Measurements from ENCODE around the gene CALD1. TPM values are rescaled to one million over a fixed set of nuclear protein-coding genes. Genes with fewer than 3 reads are reported as not detected.

CALD1 gene
- total RNA-seq, 1 donor, result 3,507 TPM

DNA sequence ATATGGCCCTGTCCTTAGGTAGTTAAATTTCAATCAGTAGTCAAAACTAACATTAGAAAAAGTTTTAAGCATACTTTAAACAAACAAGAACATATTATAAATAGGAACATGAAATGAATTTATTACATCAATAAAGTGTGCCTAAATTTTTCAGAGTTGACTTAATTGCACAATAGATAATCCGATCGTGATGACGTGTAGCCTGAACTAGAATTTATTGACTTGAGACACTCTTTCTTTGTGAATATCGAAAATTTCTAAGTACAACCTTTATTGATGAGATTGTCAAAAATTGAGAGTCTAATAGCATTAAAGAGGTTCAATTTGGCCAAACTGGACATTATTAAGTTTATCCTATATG, 56.0 kb downstream of the CALD1 start:
- H3K4me3 ChIP-seq (ENCODE audit: low read depth, low read length), result no peak overlapping the region
- TF ChIP-seq, protein P1, sequence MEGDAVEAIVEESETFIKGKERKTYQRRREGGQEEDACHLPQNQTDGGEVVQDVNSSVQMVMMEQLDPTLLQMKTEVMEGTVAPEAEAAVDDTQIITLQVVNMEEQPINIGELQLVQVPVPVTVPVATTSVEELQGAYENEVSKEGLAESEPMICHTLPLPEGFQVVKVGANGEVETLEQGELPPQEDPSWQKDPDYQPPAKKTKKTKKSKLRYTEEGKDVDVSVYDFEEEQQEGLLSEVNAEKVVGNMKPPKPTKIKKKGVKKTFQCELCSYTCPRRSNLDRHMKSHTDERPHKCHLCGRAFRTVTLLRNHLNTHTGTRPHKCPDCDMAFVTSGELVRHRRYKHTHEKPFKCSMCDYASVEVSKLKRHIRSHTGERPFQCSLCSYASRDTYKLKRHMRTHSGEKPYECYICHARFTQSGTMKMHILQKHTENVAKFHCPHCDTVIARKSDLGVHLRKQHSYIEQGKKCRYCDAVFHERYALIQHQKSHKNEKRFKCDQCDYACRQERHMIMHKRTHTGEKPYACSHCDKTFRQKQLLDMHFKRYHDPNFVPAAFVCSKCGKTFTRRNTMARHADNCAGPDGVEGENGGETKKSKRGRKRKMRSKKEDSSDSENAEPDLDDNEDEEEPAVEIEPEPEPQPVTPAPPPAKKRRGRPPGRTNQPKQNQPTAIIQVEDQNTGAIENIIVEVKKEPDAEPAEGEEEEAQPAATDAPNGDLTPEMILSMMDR (IDR thresholded peaks at IDR 0.05; ENCODE audit: insufficient read depth, low read depth, low read length), result no peak
- DNase-seq (ENCODE audit: low read depth), result peak; percentile 80

DNA sequence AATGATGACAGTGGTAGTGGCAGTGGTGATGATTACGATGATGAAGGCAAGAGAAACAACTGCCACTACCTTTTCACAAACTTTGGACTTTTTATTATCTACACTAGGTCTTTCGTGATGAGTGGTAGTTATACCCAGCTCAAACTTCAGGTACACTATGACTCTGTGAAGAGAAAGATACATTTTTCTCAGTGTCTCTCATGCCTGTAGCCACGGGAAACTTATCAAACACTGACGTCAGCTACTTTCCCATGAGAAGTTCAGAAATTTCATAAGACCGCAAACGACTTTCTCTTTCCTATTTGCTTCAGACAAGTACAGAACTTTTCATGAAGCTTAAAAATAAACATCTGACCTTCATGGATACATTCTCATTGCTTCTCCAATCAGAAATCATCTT, 57.0 kb downstream of the CALD1 start:
- no peak overlapping the region for H3K4me3 ChIP-seq (ENCODE audit: low read depth, low read length)
- TF ChIP-seq, protein P1 (IDR thresholded peaks at IDR 0.05; ENCODE audit: insufficient read depth, low read depth, low read length), result no peak
- peak; percentile 99 for DNase-seq (ENCODE audit: low read depth)

DNA sequence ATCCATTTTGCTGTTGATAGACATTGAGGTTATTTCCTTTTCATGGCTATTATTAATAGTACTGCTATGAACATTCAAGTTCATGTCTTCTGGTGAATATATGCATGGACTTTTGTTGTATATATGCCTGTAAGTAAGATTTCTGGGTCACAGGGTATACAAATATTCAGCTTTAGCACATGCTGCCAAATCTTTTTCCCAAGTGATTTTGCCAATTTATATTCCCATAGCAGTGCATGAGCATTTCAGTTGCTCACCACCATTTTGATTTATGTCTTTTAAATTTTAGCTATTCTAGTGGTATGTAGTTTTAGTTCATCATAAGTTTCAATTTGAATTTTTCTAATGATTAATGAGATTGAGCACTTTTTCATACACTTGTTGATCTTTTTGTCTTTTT, 59.9 kb downstream of the CALD1 start:
- DNase-seq (ENCODE audit: low read depth), result no peak
- TF ChIP-seq, protein P1 (IDR thresholded peaks at IDR 0.05; ENCODE audit: insufficient read depth, low read depth, low read length), result no peak
- H3K4me3 ChIP-seq (ENCODE audit: low read depth, low read length), result no peak overlapping the region

DNA sequence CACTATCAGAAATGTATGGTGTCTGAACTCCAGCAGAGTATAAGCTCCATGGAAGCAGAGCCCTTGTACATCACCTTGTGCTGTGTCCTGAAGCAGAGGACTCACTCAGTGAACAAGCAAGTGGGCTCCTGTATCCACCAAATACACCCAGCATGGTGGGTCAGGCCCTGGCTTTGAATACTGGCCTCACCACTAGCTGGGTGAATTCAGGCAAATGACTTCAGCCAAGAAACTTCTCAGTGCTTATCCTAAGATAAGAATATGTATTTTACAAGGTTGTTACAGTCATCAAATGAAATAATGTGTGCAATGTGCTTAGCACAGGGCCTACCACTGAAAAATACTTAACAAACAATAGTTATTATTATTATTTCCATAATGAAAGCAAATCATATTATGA, 62.6 kb downstream of the CALD1 start:
- H3K4me3 ChIP-seq (ENCODE audit: low read depth, low read length), result no peak overlapping the region
- TF ChIP-seq, protein P1 (IDR thresholded peaks at IDR 0.05; ENCODE audit: insufficient read depth, low read depth, low read length), result no peak
- DNase-seq (ENCODE audit: low read depth), result peak; percentile 77

DNA sequence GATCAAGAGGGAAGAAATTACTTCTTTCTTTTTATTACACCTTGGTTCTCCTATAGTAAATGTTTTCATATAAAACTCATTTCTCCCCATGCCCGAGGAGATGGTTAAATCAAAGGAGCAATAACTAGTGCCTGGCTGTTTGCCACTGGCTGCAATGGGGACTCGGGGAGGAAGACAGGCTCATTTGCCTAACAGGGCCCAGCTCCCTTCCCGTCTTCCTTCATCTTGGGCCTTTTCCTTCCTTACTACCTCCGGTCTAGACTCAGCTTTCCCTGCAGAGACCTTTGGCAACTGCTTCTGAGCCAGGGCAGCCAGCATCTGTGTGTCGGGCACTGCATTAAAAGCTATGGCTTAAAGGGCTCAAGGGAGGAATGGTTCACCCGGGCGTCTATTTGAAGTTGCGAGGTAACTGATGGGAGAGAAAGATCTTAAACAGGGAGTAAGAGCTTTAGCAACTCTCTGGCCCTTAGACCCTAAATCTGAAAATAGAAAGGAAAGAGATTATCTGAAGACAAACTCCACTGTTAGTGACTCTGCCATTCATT, 63.5 kb downstream of the CALD1 start:
- TF ChIP-seq, protein P1 (IDR thresholded peaks at IDR 0.05; ENCODE audit: insufficient read depth, low read depth, low read length), result no peak
- DNase-seq (ENCODE audit: low read depth), result no peak
- no peak overlapping the region for H3K4me3 ChIP-seq (ENCODE audit: low read depth, low read length)

DNA sequence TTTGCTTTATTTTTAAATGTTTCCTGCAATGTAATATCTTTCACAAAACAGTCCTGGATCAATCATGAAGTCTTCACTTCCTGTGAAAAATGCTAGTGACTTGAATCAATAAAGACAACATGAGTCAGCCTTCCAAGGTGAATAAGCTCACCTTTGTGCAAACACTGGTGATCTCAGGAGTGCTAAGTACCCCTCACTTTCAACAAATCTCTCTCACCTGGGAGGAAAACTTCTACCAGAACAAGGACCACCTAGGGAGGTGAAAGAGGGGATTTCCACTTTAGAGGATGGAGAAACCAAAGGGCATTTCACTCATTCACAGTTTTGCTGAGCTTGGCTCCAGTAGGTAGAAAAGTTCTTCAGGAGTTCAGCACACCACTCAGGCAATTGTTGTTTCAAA, 64.8 kb downstream of the CALD1 start:
- H3K4me3 ChIP-seq (ENCODE audit: low read depth, low read length), result no peak overlapping the region
- no peak for DNase-seq (ENCODE audit: low read depth)
- TF ChIP-seq, protein P1 (IDR thresholded peaks at IDR 0.05; ENCODE audit: insufficient read depth, low read depth, low read length), result no peak

DNA sequence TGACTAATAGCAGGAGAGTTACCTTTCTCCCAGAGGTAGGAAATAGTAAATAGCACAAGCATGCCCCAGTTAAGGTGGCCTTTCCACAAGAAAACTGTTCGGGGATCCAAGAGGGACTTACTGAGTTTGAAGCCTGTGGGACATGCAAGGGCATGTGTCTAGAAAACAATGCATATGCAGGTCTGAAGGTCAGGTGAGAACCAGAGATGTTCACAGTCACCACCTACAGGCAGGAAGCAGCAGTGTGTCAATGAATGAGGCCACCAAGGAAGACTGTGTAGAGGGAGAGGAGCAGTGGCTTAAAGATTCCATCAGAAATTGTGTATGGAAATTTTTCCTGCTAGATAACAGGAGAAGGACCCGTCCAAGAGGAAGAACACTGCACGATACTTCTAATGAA, 66.0 kb downstream of the CALD1 start:
- TF ChIP-seq, protein P1 (IDR thresholded peaks at IDR 0.05; ENCODE audit: insufficient read depth, low read depth, low read length), result peak; percentile 48
- H3K4me3 ChIP-seq (ENCODE audit: low read depth, low read length), result no peak overlapping the region
- no peak for DNase-seq (ENCODE audit: low read depth)

All from fibroblast of villous mesenchyme (primary cell).